Medulla oblongata (tissue), 1 donor: ENCODE results near the gene PPP2R3B.
A peak's percentile ranks its signal among the peaks of the same experiment; 100 is the strongest.
"Not testable (repeated sequence)": the region's sequence is repeated elsewhere in the genome, so short reads cannot be mapped to it uniquely, and the experiment has no call there.

Experiments
- DNase-seq: peaks from one replicate; pipeline ENCODE4 v3.0.0-alpha.2; 2015; ENCODE audit errors: extremely low spot score

Gene PPP2R3B

GRCh38 chrX:320126-320783, 66.5 kb downstream of the PPP2R3B start:
- peak; percentile 9 for DNase-seq

GRCh38 chrX:319579-320125, 67.1 kb downstream of the PPP2R3B start:
- no peak for DNase-seq

- DNase-seq = peak; percentile 100
Observed at GRCh38 chrX:318739-319578, 67.7 kb downstream of the PPP2R3B start, which contains the start of gene GTPBP6. TSS of gene GTPBP6 (minus strand) at chrX:318796. CDS start at chrX:318787, 9 bp downstream.

GRCh38 chrX:318068-318738, 68.5 kb downstream of the PPP2R3B start:
- DNase-seq = peak; percentile 97

- DNase-seq = no peak
Observed at GRCh38 chrX:317424-318067, 69.2 kb downstream of the PPP2R3B start.

- DNase-seq = no peak
Observed at GRCh38 chrX:316351-317325, 70.1 kb downstream of the PPP2R3B start.

GRCh38 chrX:314781-315595, 71.7 kb downstream of the PPP2R3B start:
- no peak for DNase-seq

GRCh38 chrX:314049-314448, 72.7 kb downstream of the PPP2R3B start:
- no peak for DNase-seq

GRCh38 chrX:313546-313945, 73.2 kb downstream of the PPP2R3B start:
- DNase-seq = no peak

GRCh38 chrX:312621-313331, 73.9 kb downstream of the PPP2R3B start:
- DNase-seq = no peak

GRCh38 chrX:311156-312129, 75.3 kb downstream of the PPP2R3B start:
- no peak for DNase-seq

- no peak for DNase-seq
Observed at GRCh38 chrX:310621-311155, 76.0 kb downstream of the PPP2R3B start.

- DNase-seq = no peak
Observed at GRCh38 chrX:308821-309520, 77.7 kb downstream of the PPP2R3B start.

GRCh38 chrX:307261-308111, 79.2 kb downstream of the PPP2R3B start:
- no peak for DNase-seq

GRCh38 chrX:306614-307251, 80.0 kb downstream of the PPP2R3B start:
- not testable (repeated sequence) for DNase-seq
